Caco-2 (cell line): ENCODE measurements around the gene ASF1B. TPM values are rescaled to one million over a fixed set of nuclear protein-coding genes. Genes with fewer than 3 reads are reported as not detected.

Source experiments
- BruUV-seq: library from RNA; stranded (reverse); fragments of 400-500 nt; replicated peaks from 2 replicates; lab custom pipeline; 2021; lab: Mats Ljungman, UMichigan
- CTCF ChIA-PET: fragments of 300-600 bp; sonication (Branson Sonifier 250); formaldehyde crosslinking; loops from one replicate; lab custom pipeline; 2022; ENCODE audit warnings: antibody characterized with exemption; lab: Charles Lee
- POLR2A ChIA-PET: fragments of 300-600 bp; sonication (Branson Sonifier 250); formaldehyde crosslinking; loops from one replicate; lab custom pipeline; 2022; ENCODE audit warnings: antibody characterized with exemption; lab: Charles Lee
- DNase-seq, 2 experiments: peaks; one replicate each; pipeline versions ENCODE4 v3.0.0 to v3.0.0-alpha.2; 2020 to 2022
- H3K27me3 ChIP-seq: replicated peaks from 2 replicates; pipeline ENCODE4 v1.6.0; 2011; ENCODE audit warnings: low read length; ENCODE audit not compliant: control insufficient read depth, insufficient read depth
- H3K36me3 ChIP-seq: 2 replicates; pipeline ENCODE4 v1.5.1; 2011; ENCODE audit warnings: low read length; ENCODE audit not compliant: control insufficient read depth, insufficient read depth
- H3K4me1 ChIP-seq: fragments of 250-450 bp; sonication (Bioruptor Pico); 2 replicates; pipeline ENCODE4 v1.5.1; 2020; ENCODE audit warnings: mild to moderate bottlenecking
- H3K4me3 ChIP-seq: 2 replicates; pipeline ENCODE4 v1.5.1; 2011; ENCODE audit warnings: low read depth, mild to moderate bottlenecking, control low read depth, low read length
- H3K9me3 ChIP-seq: fragments of 250-450 bp; sonication (Bioruptor Pico); 2 replicates; pipeline ENCODE4 v1.5.1; 2020; ENCODE audit warnings: mild to moderate bottlenecking, moderate library complexity
- H3K27ac Mint-ChIP-seq: one replicate; pipeline ENCODE4 v1.8.0; 2022; ENCODE audit warnings: mixed read lengths; ENCODE audit not compliant: unreplicated experiment
- H3K27me3 Mint-ChIP-seq: one replicate; pipeline ENCODE4 v1.8.0; 2022; ENCODE audit warnings: mixed read lengths; ENCODE audit not compliant: insufficient read depth, unreplicated experiment
- H3K36me3 Mint-ChIP-seq: one replicate; pipeline ENCODE4 v1.8.0; 2022; ENCODE audit warnings: mild to moderate bottlenecking, mixed read lengths; ENCODE audit not compliant: insufficient read depth, unreplicated experiment
- H3K4me1 Mint-ChIP-seq: one replicate; pipeline ENCODE4 v1.8.0; 2022; ENCODE audit warnings: low read depth, mixed read lengths; ENCODE audit not compliant: unreplicated experiment
- H3K4me3 Mint-ChIP-seq: one replicate; pipeline ENCODE4 v1.8.0; 2022; ENCODE audit warnings: mild to moderate bottlenecking, moderate library complexity, mixed read lengths; ENCODE audit not compliant: unreplicated experiment
- H3K9me3 Mint-ChIP-seq: one replicate; pipeline ENCODE4 v1.8.0; 2022; ENCODE audit warnings: mixed read lengths; ENCODE audit not compliant: unreplicated experiment
- CTCF ChIP-seq, 2 experiments: fragments of 200-600 bp in 1 of 2; IDR thresholded peaks; 1 replicate in 1 of 2; 2 replicates in 1 of 2; pipeline versions ENCODE4 v1.5.1 to v1.8.0; 2011 to 2022; ENCODE audit warnings: antibody characterized with exemption in 1 of 2, control low read depth in 1 of 2, inconsistent platforms in 1 of 2, low read depth in 1 of 2, low read length in 1 of 2, mild to moderate bottlenecking in 1 of 2, moderate library complexity in 1 of 2; ENCODE audit not compliant: insufficient read depth in 1 of 2, severe bottlenecking in 1 of 2, unreplicated experiment in 1 of 2
- intact Hi-C: fragments of 100-400 bp; cut with micrococcal nuclease; formaldehyde crosslinking; loops from one replicate; pipeline ENCODE4 v1.10.0; 2022; ENCODE audit not compliant: unreplicated experiment
- total RNA-seq: library from RNA; stranded (reverse); gene quantifications from 2 replicates; pipeline ENCODE4 v1.2.3, GENCODE V29; 2022

ASF1B gene
- total RNA-seq, 1 experiment from 2014 or later: 40.2 TPM

GRCh38 chr19:14102102-14102696 is 34.2 kb downstream of the ASF1B start:
- no peak overlapping the region for H3K4me3 Mint-ChIP-seq
- H3K36me3 Mint-ChIP-seq: peaks cover 6% of the 10 kb centered on the region
- H3K27me3 ChIP-seq: no peaks in the 10 kb centered on the region
- H3K4me1 ChIP-seq: no peaks in the 10 kb centered on the region
- POLR2A ChIA-PET: no interaction called here
- no peaks in the 10 kb centered on the region for H3K9me3 ChIP-seq
- no peak overlapping the region for H3K4me3 ChIP-seq
- CTCF ChIA-PET: no interaction called here
- H3K27me3 Mint-ChIP-seq: no peaks in the 10 kb centered on the region
- no peaks in the 10 kb centered on the region for H3K4me1 Mint-ChIP-seq
- H3K9me3 Mint-ChIP-seq: no peaks in the 10 kb centered on the region
- BruUV-seq: no TSS peak
- no peak for DNase-seq
- H3K27ac Mint-ChIP-seq: no peak overlapping the region
- H3K36me3 ChIP-seq: no peaks in the 10 kb centered on the region
- TF ChIP-seq CTCF (IDR thresholded peaks at IDR 0.05; ENCODE audit: insufficient read depth in 1 of 2, low read depth in 1 of 2, low read length in 1 of 2, severe bottlenecking in 1 of 2, unreplicated experiment in 1 of 2): no peak
- intact Hi-C loops: no loop called here

DNA sequence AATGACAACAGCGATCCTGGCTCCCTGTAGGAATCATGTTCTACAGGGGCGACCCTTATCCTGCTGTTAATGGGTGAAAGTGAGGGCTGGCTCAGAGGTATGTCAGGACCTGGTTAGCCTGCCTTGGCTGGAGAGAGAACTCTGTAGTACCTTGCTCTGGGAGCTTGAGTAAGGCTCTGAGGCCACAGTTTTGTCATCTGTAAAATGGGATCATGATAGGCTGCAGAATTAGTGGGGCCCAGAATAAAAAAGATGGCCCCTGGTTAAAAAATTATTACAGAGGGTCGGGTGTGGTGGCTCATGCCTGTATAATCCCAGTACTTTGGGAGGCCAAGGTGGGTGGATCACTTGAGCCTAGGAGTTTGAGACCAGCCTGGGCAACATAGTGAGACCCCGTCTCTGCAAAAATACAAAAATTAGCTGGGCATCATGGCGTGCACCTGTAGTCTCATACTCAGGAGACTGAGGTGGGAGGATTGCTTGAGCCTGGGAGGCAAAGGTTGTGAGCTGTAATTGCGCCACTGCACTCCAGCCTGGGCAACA is 35.3 kb downstream of the ASF1B start:
- ChIA-PET POLR2A (no interaction called here), CTCF (no interaction called here)
- DNase-seq: no peak
- no peaks in the 10 kb centered on the region for H3K4me1 Mint-ChIP-seq
- Histone ChIP-seq H3K4me3 (no peak overlapping the region), H3K9me3 (no peaks in the 10 kb centered on the region), H3K4me1 (no peaks in the 10 kb centered on the region), H3K36me3 (no peaks in the 10 kb centered on the region), H3K27me3 (no peaks in the 10 kb centered on the region)
- H3K27me3 Mint-ChIP-seq: no peaks in the 10 kb centered on the region
- peaks cover 6% of the 10 kb centered on the region for H3K36me3 Mint-ChIP-seq
- no peak overlapping the region for H3K27ac Mint-ChIP-seq
- H3K9me3 Mint-ChIP-seq: no peaks in the 10 kb centered on the region
- intact Hi-C loops: no loop called here
- no peak for TF ChIP-seq CTCF (IDR thresholded peaks at IDR 0.05; ENCODE audit: insufficient read depth in 1 of 2, low read depth in 1 of 2, low read length in 1 of 2, severe bottlenecking in 1 of 2, unreplicated experiment in 1 of 2)
- no TSS peak for BruUV-seq
- H3K4me3 Mint-ChIP-seq: no peak overlapping the region

GRCh38 chr19:14097532-14098151 is 38.7 kb downstream of the ASF1B start:
- intact Hi-C loops: no loop called here

More at GRCh38 chr19:14097532-14098151, 38.7 kb downstream of the ASF1B start:
- Histone ChIP-seq H3K36me3 (no peaks in the 10 kb centered on the region), H3K9me3 (peaks cover 7% of the 10 kb centered on the region; the same call in 1 of the 2 replicates), H3K4me1 (no peaks in the 10 kb centered on the region), H3K27me3 (no peaks in the 10 kb centered on the region), H3K4me3 (no peak overlapping the region)
- H3K4me3 Mint-ChIP-seq: no peak overlapping the region
- no peaks in the 10 kb centered on the region for H3K9me3 Mint-ChIP-seq
- peak in 1 of 2 experiments; percentile 35 for DNase-seq
- POLR2A ChIA-PET: no interaction called here
- CTCF ChIA-PET: no interaction called here
- no TSS peak for BruUV-seq
- no peak overlapping the region for H3K27ac Mint-ChIP-seq
- TF ChIP-seq CTCF (IDR thresholded peaks at IDR 0.05; ENCODE audit: insufficient read depth in 1 of 2, low read depth in 1 of 2, low read length in 1 of 2, severe bottlenecking in 1 of 2, unreplicated experiment in 1 of 2): peak; percentile 6 to 13
- H3K27me3 Mint-ChIP-seq: no peaks in the 10 kb centered on the region
- no peaks in the 10 kb centered on the region for H3K4me1 Mint-ChIP-seq
- H3K36me3 Mint-ChIP-seq: peaks cover 16% of the 10 kb centered on the region
